ENCODE measurements around the gene GPLD1.
"Not testable (repeated sequence)": the region's sequence is repeated elsewhere in the genome, so short reads cannot be mapped to it uniquely, and the experiment has no call there.

Gene GPLD1

GRCh38 chr6:24489470-24489869 lies at the start of gene GPLD1:
TSS of gene GPLD1 (minus strand) at chr6:24489578. CDS start at chr6:24489511, 67 bp downstream.
- DNase-seq, result no peak

- no peak for DNase-seq
Measured at GRCh38 chr6:24537771-24538385, 48.5 kb upstream of the GPLD1 start.

- no peak for DNase-seq
Measured at GRCh38 chr6:24537082-24537699, 47.8 kb upstream of the GPLD1 start.

- no peak for DNase-seq
Measured at GRCh38 chr6:24536466-24536865, 47.1 kb upstream of the GPLD1 start.

- no peak for DNase-seq
Measured at GRCh38 chr6:24535210-24535609, 45.8 kb upstream of the GPLD1 start.

GRCh38 chr6:24534329-24534728 lies 45.0 kb upstream of the GPLD1 start:
- DNase-seq, result no peak

GRCh38 chr6:24529985-24530384 lies 40.6 kb upstream of the GPLD1 start:
- no peak for DNase-seq

- no peak for DNase-seq
Measured at GRCh38 chr6:24524805-24525204, 35.4 kb upstream of the GPLD1 start.

GRCh38 chr6:24524329-24524728 lies 35.0 kb upstream of the GPLD1 start:
- no peak for DNase-seq

GRCh38 chr6:24522228-24523176 lies 33.1 kb upstream of the GPLD1 start:
- no peak for DNase-seq

GRCh38 chr6:24520929-24521546 lies 31.7 kb upstream of the GPLD1 start:
- no peak for DNase-seq

- no peak for DNase-seq
Measured at GRCh38 chr6:24517659-24518543, 28.5 kb upstream of the GPLD1 start.

GRCh38 chr6:24513602-24514001 lies 24.2 kb upstream of the GPLD1 start:
- no peak for DNase-seq

GRCh38 chr6:24511976-24512375 lies 22.6 kb upstream of the GPLD1 start:
- DNase-seq, result not testable (repeated sequence)

- DNase-seq, result no peak
Measured at GRCh38 chr6:24506814-24507520, 17.6 kb upstream of the GPLD1 start.

GRCh38 chr6:24504649-24505586 lies 15.5 kb upstream of the GPLD1 start:
- no peak for DNase-seq

- no peak for DNase-seq
Measured at GRCh38 chr6:24504287-24504648, 14.9 kb upstream of the GPLD1 start.

GRCh38 chr6:24501914-24502313 lies 12.5 kb upstream of the GPLD1 start:
- no peak for DNase-seq

GRCh38 chr6:24501374-24501773 lies 12.0 kb upstream of the GPLD1 start:
- no peak for DNase-seq

GRCh38 chr6:24500683-24501082 lies 11.3 kb upstream of the GPLD1 start:
- DNase-seq, result no peak
